OCI-LY7 (cell line): Measurements from ENCODE around the gene CSH1.

Experiments
- EZH2phosphoT487 ChIP-seq: fragments of 200-600 bp; sonication (generic); IDR thresholded peaks from 2 replicates; pipeline ENCODE4 v1.6.1; 2018; ENCODE audit warnings: low read depth, borderline replicate concordance, mild to moderate bottlenecking, mixed run types, antibody characterized with exemption, low read length, moderate library complexity, mixed read lengths
- TF ChIP-seq, protein P1 (sequence below): fragments of 200-600 bp; sonication (generic); conservative IDR thresholded peaks from 2 replicates; pipeline ENCODE4 v1.5.1; 2014; ENCODE audit warnings: mild to moderate bottlenecking, antibody characterized with exemption, low read length, moderate library complexity, mixed read lengths

DNA sequence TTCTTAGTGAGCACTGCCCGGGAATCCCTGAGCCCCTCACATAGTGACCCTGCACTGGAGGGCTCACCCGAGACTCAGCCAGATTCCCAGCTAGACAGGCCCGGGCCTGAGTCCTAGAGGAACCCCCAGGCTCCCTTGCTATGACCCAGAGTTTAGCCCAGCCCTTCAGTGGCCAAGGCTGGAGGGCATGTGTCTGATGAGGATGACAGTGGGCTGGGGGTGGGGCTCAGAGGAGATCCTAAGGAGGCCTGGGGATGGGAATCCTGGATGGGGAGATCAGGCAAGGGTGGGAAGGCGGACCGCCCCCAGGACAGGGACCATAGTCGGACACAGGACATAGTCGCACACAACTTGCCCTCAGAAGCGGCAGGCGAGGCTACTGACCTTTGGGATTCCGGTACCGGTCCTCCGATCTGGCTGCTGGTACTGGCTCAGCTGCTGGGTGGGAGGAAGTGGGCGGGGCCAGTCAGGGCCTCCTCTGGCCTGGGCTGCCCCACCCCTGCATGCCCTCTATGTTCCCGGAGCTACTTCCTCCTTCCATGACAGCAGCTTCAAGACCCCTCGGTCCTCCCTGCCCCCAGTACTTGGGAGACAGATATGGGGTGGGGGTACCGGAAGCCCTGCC, 34.7 kb upstream of the CSH1 start:
- TF ChIP-seq, protein P1, sequence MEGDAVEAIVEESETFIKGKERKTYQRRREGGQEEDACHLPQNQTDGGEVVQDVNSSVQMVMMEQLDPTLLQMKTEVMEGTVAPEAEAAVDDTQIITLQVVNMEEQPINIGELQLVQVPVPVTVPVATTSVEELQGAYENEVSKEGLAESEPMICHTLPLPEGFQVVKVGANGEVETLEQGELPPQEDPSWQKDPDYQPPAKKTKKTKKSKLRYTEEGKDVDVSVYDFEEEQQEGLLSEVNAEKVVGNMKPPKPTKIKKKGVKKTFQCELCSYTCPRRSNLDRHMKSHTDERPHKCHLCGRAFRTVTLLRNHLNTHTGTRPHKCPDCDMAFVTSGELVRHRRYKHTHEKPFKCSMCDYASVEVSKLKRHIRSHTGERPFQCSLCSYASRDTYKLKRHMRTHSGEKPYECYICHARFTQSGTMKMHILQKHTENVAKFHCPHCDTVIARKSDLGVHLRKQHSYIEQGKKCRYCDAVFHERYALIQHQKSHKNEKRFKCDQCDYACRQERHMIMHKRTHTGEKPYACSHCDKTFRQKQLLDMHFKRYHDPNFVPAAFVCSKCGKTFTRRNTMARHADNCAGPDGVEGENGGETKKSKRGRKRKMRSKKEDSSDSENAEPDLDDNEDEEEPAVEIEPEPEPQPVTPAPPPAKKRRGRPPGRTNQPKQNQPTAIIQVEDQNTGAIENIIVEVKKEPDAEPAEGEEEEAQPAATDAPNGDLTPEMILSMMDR, result no peak
- no peak for TF ChIP-seq EZH2phosphoT487
